SK-N-SH (cell line): ENCODE data around the gene CCDC40. TPM values are rescaled to one million over a fixed set of nuclear protein-coding genes. Genes with fewer than 3 reads are reported as not detected.

Source experiments
- CTCF ChIA-PET: fragments of 300-600, 350-600 bp; formaldehyde crosslinking; extraction: SDS; loops from one replicate; lab custom pipeline; 2021; lab: Yijun Ruan, JAX
- POLR2A ChIA-PET: fragments of 350-600 bp; sonication (Branson Sonifier 250); formaldehyde crosslinking; extraction: SDS; loops from one replicate; lab custom pipeline; 2020; ENCODE audit warnings: antibody characterized with exemption, inconsistent platforms; lab: Yijun Ruan, JAX
- DNase-seq: peaks from one replicate; pipeline ENCODE4 v3.0.0; 2012
- H2AFZ ChIP-seq: fragments of 200-600 bp; sonication (generic); 2 replicates; pipeline ENCODE4 v1.8.1; 2016; ENCODE audit warnings: antibody characterized with exemption, mild to moderate bottlenecking, low read depth
- H3F3A ChIP-seq: fragments of 200-600 bp; sonication (generic); replicated peaks from 2 replicates; pipeline ENCODE3; 2016; ENCODE audit warnings: antibody characterized with exemption, mild to moderate bottlenecking; ENCODE audit not compliant: insufficient read depth
- H3K27ac ChIP-seq, 2 experiments: fragments of 200-500 bp in 1 of 2; fragments of 200-600 bp in 1 of 2; sonication (Bioruptor generic) in 1 of 2; sonication (generic), shearing (Covaris generic) in 1 of 2; 2 replicates each; pipeline versions ENCODE4 v1.5.1 to v1.6.1; 2014 to 2016; ENCODE audit warnings: low read depth in 2 of 2, inconsistent platforms in 1 of 2, low read length in 1 of 2, mild to moderate bottlenecking in 1 of 2, mixed read lengths in 1 of 2
- H3K27me3 ChIP-seq: fragments of 200-600 bp; sonication (generic), shearing (Covaris generic); 2 replicates; pipeline ENCODE4 v1.6.1; 2016; ENCODE audit warnings: mixed run types; ENCODE audit not compliant: insufficient read depth
- H3K36me3 ChIP-seq, 2 experiments: fragments of 200-500 bp in 1 of 2; fragments of 200-600 bp in 1 of 2; sonication (Bioruptor generic) in 1 of 2; sonication (generic) in 1 of 2; replicated peaks in 1 of 2; 2 replicates each; pipeline versions ENCODE3 to v1.5.1; 2014 to 2016; ENCODE audit warnings: low read length in 1 of 2, mild to moderate bottlenecking in 1 of 2; ENCODE audit not compliant: insufficient read depth in 2 of 2, control insufficient read depth in 1 of 2
- H3K4me1 ChIP-seq, 2 experiments: fragments of 200-500 bp in 1 of 2; fragments of 200-600 bp in 1 of 2; sonication (Bioruptor generic) in 1 of 2; sonication (generic), shearing (Covaris generic) in 1 of 2; 2 replicates each; pipeline versions ENCODE4 v1.5.1 to v1.6.1; 2014 to 2016; ENCODE audit warnings: low read depth in 1 of 2, low read length in 1 of 2, mixed run types in 1 of 2; ENCODE audit not compliant: insufficient read depth in 2 of 2, control insufficient read depth in 1 of 2
- H3K4me2 ChIP-seq: fragments of 200-600 bp; sonication (generic), shearing (Covaris generic); 2 replicates; pipeline ENCODE4 v1.6.1; 2017; ENCODE audit warnings: mixed run types
- H3K4me3 ChIP-seq, 2 experiments: fragments of 200-500 bp in 1 of 2; fragments of 200-600 bp in 1 of 2; sonication (Bioruptor generic) in 1 of 2; sonication (generic), shearing (Covaris generic) in 1 of 2; 2 replicates each; pipeline versions ENCODE4 v1.5.1 to v1.8.1; 2014 to 2016; ENCODE audit warnings: low read depth in 2 of 2, inconsistent platforms in 1 of 2, low read length in 1 of 2, mild to moderate bottlenecking in 1 of 2, mixed read lengths in 1 of 2, moderate library complexity in 1 of 2
- H3K79me2 ChIP-seq: fragments of 200-600 bp; sonication (generic); 2 replicates; pipeline ENCODE4 v1.8.1; 2017; ENCODE audit warnings: mild to moderate bottlenecking; ENCODE audit not compliant: insufficient read depth
- H3K9ac ChIP-seq: fragments of 200-600 bp; sonication (generic); 2 replicates; pipeline ENCODE4 v1.6.1; 2017; ENCODE audit warnings: mixed run types
- H3K9me2 ChIP-seq: fragments of 200-600 bp; sonication (generic); 2 replicates; pipeline ENCODE4 v1.6.1; 2017; ENCODE audit warnings: mixed run types
- H3K9me3 ChIP-seq: fragments of 200-600 bp; sonication (generic); 2 replicates; pipeline ENCODE4 v1.6.1; 2017; ENCODE audit warnings: mixed run types, mild to moderate bottlenecking, moderate library complexity
- H4K20me1 ChIP-seq: fragments of 200-600 bp; sonication (generic); 2 replicates; pipeline ENCODE4 v1.6.1; 2017; ENCODE audit warnings: mild to moderate bottlenecking, mixed run types; ENCODE audit not compliant: insufficient read depth
- EZH2phosphoT487 ChIP-seq: fragments of 200-600 bp; sonication (generic); IDR thresholded peaks from 2 replicates; pipeline ENCODE4 v1.6.1; 2017; ENCODE audit warnings: low read depth, mixed run types, mild to moderate bottlenecking, antibody characterized with exemption, moderate library complexity, borderline replicate concordance
- FOSL2 ChIP-seq: IDR thresholded peaks from 2 replicates; pipeline ENCODE4 v1.4.0; 2012; ENCODE audit warnings: low read depth, mild to moderate bottlenecking, moderate library complexity, borderline replicate concordance
- FOXJ3 ChIP-seq: sonication (generic); formaldehyde crosslinking; IDR thresholded peaks from 2 replicates; pipeline ENCODE4 v1.5.1; 2020; ENCODE audit warnings: mild to moderate bottlenecking, missing genetic modification reagents
- IRF3 ChIP-seq: fragments of 150-350 bp; IDR thresholded peaks from 2 replicates; pipeline ENCODE4 v1.6.1; 2016; ENCODE audit warnings: mild to moderate bottlenecking, low read depth, low read length
- MXI1 ChIP-seq: IDR thresholded peaks from 2 replicates; pipeline ENCODE4 v1.6.1; 2012; ENCODE audit warnings: mild to moderate bottlenecking, low read depth, low read length, improper control_type of control experiment
- POLR2AphosphoS5 ChIP-seq: IDR thresholded peaks from 2 replicates; pipeline ENCODE4 v1.6.1; 2012; ENCODE audit warnings: low read depth, low read length
- RCOR1 ChIP-seq: fragments of 150-350 bp; IDR thresholded peaks from 2 replicates; pipeline ENCODE4 v1.6.1; 2017; ENCODE audit warnings: antibody characterized with exemption, low read length
- REST ChIP-seq: IDR thresholded peaks from 2 replicates; pipeline ENCODE4 v1.6.1; 2012; ENCODE audit warnings: mild to moderate bottlenecking, low read depth, low read length, moderate library complexity
- RXRA ChIP-seq: IDR thresholded peaks from 2 replicates; pipeline ENCODE4 v1.4.0; 2012; ENCODE audit warnings: low read depth, mild to moderate bottlenecking, borderline replicate concordance
- TAF1 ChIP-seq: IDR thresholded peaks from 2 replicates; pipeline ENCODE4 v1.6.1; 2012; ENCODE audit warnings: low read depth, mild to moderate bottlenecking, low read length, moderate library complexity, borderline replicate concordance
- TEAD4 ChIP-seq: IDR thresholded peaks from 2 replicates; pipeline ENCODE4 v1.4.0; 2012; ENCODE audit warnings: mild to moderate bottlenecking, borderline replicate concordance; ENCODE audit not compliant: insufficient read depth
- YY1 ChIP-seq: IDR thresholded peaks from 2 replicates; pipeline ENCODE4 v1.4.0; 2012; ENCODE audit warnings: low read depth, mild to moderate bottlenecking
- WGBS: methylation state at CpG from one replicate; pipeline ENCODE4 v1.1.6; 2017; ENCODE audit warnings: low lambda C conversion rate; 5-methylcytosine and 5-hydroxymethylcytosine counted together
- polyA plus RNA-seq, 3 experiments: library from polyadenylated mRNA; depleted of rRNA; stranded (reverse); fragments of >200 nt; gene quantifications; 2 replicates each; pipeline ENCODE4 v1.2.3, GENCODE V29; 2012
- TF ChIP-seq, protein P1 (sequence below): IDR thresholded peaks from 2 replicates; pipeline ENCODE4 v1.4.0; 2012; ENCODE audit warnings: low read depth, borderline replicate concordance
- TF ChIP-seq, protein P2 (sequence below): IDR thresholded peaks from 2 replicates; pipeline ENCODE4 v1.4.0; 2012; ENCODE audit warnings: low read depth

Gene CCDC40
- polyA plus RNA-seq, 1 of the 3 experiments (the other 2 are of a cell fraction), result 17.3 TPM

- H3K4me2 ChIP-seq, result no peak overlapping the region
- no peaks in the 10 kb centered on the region for H4K20me1 ChIP-seq
- H3K4me1 ChIP-seq, result peaks cover 0 to 8% of the 10 kb centered on the region in 2 experiments; a peak in 1 of 4 replicates
- no peak for DNase-seq
- no peaks in the 10 kb centered on the region for H3K36me3 ChIP-seq
- no peaks in the 10 kb centered on the region for H3K27me3 ChIP-seq
- ChIA-PET CTCF (interaction anchor here (0.9 to 1.7 kb wide), 3 partner anchors 15 to 81 kb away, joined by 3 to 14 read pairs (median 4); partner anchors contain the start of gene GAA), POLR2A (no interaction called here)
- H3K79me2 ChIP-seq, result no peaks in the 10 kb centered on the region
- H3K4me3 ChIP-seq, result no peak overlapping the region
- no peaks in the 10 kb centered on the region for H3K9me2 ChIP-seq
- H3K9ac ChIP-seq, result no peak overlapping the region
- no peaks in the 10 kb centered on the region for H3K9me3 ChIP-seq
- H2AFZ ChIP-seq, result no peak overlapping the region
- WGBS, result 91% methylated on average over 17 of the region's 17 CpGs
- TF ChIP-seq, protein P1, sequence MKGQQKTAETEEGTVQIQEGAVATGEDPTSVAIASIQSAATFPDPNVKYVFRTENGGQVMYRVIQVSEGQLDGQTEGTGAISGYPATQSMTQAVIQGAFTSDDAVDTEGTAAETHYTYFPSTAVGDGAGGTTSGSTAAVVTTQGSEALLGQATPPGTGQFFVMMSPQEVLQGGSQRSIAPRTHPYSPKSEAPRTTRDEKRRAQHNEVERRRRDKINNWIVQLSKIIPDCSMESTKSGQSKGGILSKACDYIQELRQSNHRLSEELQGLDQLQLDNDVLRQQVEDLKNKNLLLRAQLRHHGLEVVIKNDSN, result no peak
- TF ChIP-seq FOXJ3 (CRISPR knock-in tag) (no peak), IRF3 (no peak), RCOR1 (no peak), RXRA (no peak), TAF1 (no peak), FOSL2 (no peak), REST (no peak), YY1 (no peak), MXI1 (no peak), TEAD4 (no peak), EZH2phosphoT487 (no peak), POLR2AphosphoS5 (no peak)
- TF ChIP-seq, protein P2, sequence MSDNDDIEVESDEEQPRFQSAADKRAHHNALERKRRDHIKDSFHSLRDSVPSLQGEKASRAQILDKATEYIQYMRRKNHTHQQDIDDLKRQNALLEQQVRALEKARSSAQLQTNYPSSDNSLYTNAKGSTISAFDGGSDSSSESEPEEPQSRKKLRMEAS, result no peak
- no peak overlapping the region for H3K27ac ChIP-seq
- H3F3A ChIP-seq, result no peaks in the 10 kb centered on the region
Observed at GRCh38 chr17:80086081-80086480, 49.6 kb downstream of the CCDC40 start.
